GM18519 (cell line): ENCODE results near the gene MACROD2.

Source experiments
- ATAC-seq: cut with Tn5 transposase; IDR thresholded peaks from one replicate; pipeline ENCODE4 v1.9.1; 2021; ENCODE audit warnings: mild to moderate bottlenecking, moderate library complexity; ENCODE audit not compliant: unreplicated experiment, low FRiP score

The MACROD2 gene

GRCh38 chr20:14505476-14505875 lies 510.2 kb downstream of the MACROD2 start:
- no peak for ATAC-seq

GRCh38 chr20:14507711-14508110 lies 512.4 kb downstream of the MACROD2 start:
- no peak for ATAC-seq

- no peak for ATAC-seq
Observed at GRCh38 chr20:14510341-14510740, 515.0 kb downstream of the MACROD2 start.

GRCh38 chr20:14512839-14513238 lies 517.5 kb downstream of the MACROD2 start:
- no peak for ATAC-seq

- ATAC-seq = no peak
Observed at GRCh38 chr20:14518648-14519047, 523.3 kb downstream of the MACROD2 start.

GRCh38 chr20:14521016-14521415 lies 525.7 kb downstream of the MACROD2 start:
- no peak for ATAC-seq

GRCh38 chr20:14521436-14521835 lies 526.1 kb downstream of the MACROD2 start:
- no peak for ATAC-seq

GRCh38 chr20:14522595-14522994 lies 527.3 kb downstream of the MACROD2 start:
- ATAC-seq = no peak

GRCh38 chr20:14523090-14523489 lies 527.8 kb downstream of the MACROD2 start:
- no peak for ATAC-seq

GRCh38 chr20:14525426-14525825 lies 530.1 kb downstream of the MACROD2 start:
- ATAC-seq = no peak

- ATAC-seq = no peak
Observed at GRCh38 chr20:14526891-14527290, 531.6 kb downstream of the MACROD2 start.

GRCh38 chr20:14531786-14532185 lies 536.5 kb downstream of the MACROD2 start:
- ATAC-seq = no peak

GRCh38 chr20:14536738-14537137 lies 541.4 kb downstream of the MACROD2 start:
- no peak for ATAC-seq

- peak; percentile 96 for ATAC-seq
Observed at GRCh38 chr20:14538433-14538832, 543.1 kb downstream of the MACROD2 start.

- no peak for ATAC-seq
Observed at GRCh38 chr20:14543040-14543439, 547.7 kb downstream of the MACROD2 start.

- ATAC-seq = no peak
Observed at GRCh38 chr20:14544688-14545087, 549.4 kb downstream of the MACROD2 start.

- no peak for ATAC-seq
Observed at GRCh38 chr20:14550655-14551054, 555.3 kb downstream of the MACROD2 start.

GRCh38 chr20:14553774-14554534 lies 558.6 kb downstream of the MACROD2 start:
- ATAC-seq = no peak

GRCh38 chr20:14555676-14556075 lies 560.4 kb downstream of the MACROD2 start:
- ATAC-seq = no peak

- ATAC-seq = no peak
Observed at GRCh38 chr20:14556206-14556605, 560.9 kb downstream of the MACROD2 start.

GRCh38 chr20:14559612-14560011 lies 564.3 kb downstream of the MACROD2 start:
- no peak for ATAC-seq

- ATAC-seq = no peak
Observed at GRCh38 chr20:14561741-14562221, 566.5 kb downstream of the MACROD2 start.
